ENCODE data around the gene MFRP. TPM values are rescaled to one million over a fixed set of nuclear protein-coding genes. Genes with fewer than 3 reads are reported as not detected.

Gene MFRP
- total and polyA plus RNA-seq, 9 of the 15 experiments (the other 6 are each of a cell fraction or from before 2014, with no cell fraction given): not detected

- TF ChIP-seq DEAF1 (CRISPR knock-in tag; IDR thresholded peaks at IDR 0.05) (no peak), KLF13 (tag; IDR thresholded peaks at IDR 0.05; ENCODE audit: borderline replicate concordance, low read depth) (no peak), RNF2 (IDR thresholded peaks at IDR 0.05) (0 out of 2 replicates have a peak, but pooled peaks have one; percentile 57), HDAC1 (IDR thresholded peaks at IDR 0.05) (peak in 1 of 2 experiments; percentile 57; a peak in 2 of 4 replicates), NFE2 (IDR thresholded peaks at IDR 0.05; ENCODE audit: low read depth) (peak; percentile 32; the same call in 1 of the 2 replicates), MEF2A (IDR thresholded peaks at IDR 0.05; ENCODE audit: control insufficient read depth, low read depth, low read length) (peak; percentile 93), CXXC5 (CRISPR knock-in tag; IDR thresholded peaks at IDR 0.05) (peak; percentile 29; the same call in 1 of the 2 replicates), KAT8 (IDR thresholded peaks at IDR 0.05; ENCODE audit: low read depth) (no peak), DPF2 (IDR thresholded peaks at IDR 0.05) (peak; percentile 53), NFRKB (IDR thresholded peaks at IDR 0.05; ENCODE audit: low read depth) (no peak), HDAC2 (IDR thresholded peaks at IDR 0.05) (0 out of 2 replicates have a peak, but pooled peaks have one; percentile 24), RAD51 (IDR thresholded peaks at IDR 0.05; ENCODE audit: borderline replicate concordance, low read depth) (no peak), ZNF445 (CRISPR knock-in tag; IDR thresholded peaks at IDR 0.05; ENCODE audit: low read depth) (no peak), PURB (CRISPR knock-in tag; IDR thresholded peaks at IDR 0.05; ENCODE audit: low read depth) (no peak), ZNF311 (CRISPR knock-in tag; IDR thresholded peaks at IDR 0.05) (no peak), ZNF785 (CRISPR knock-in tag; IDR thresholded peaks at IDR 0.05) (no peak), MEIS2 (IDR thresholded peaks at IDR 0.05; ENCODE audit: partially characterized antibody) (peak; percentile 94), NRF1 (conservative IDR thresholded peaks at IDR 0.05 in 1 of 2, IDR thresholded peaks at IDR 0.05 in 1 of 2) (peak; percentile 87 to 89), ELF1 (tag; IDR thresholded peaks at IDR 0.05) (no peak), ZNF121 (CRISPR knock-in tag; conservative IDR thresholded peaks at IDR 0.05) (no peak), ZNF561 (CRISPR knock-in tag; conservative IDR thresholded peaks at IDR 0.05) (no peak)
- TF ChIP-seq, protein P1, sequence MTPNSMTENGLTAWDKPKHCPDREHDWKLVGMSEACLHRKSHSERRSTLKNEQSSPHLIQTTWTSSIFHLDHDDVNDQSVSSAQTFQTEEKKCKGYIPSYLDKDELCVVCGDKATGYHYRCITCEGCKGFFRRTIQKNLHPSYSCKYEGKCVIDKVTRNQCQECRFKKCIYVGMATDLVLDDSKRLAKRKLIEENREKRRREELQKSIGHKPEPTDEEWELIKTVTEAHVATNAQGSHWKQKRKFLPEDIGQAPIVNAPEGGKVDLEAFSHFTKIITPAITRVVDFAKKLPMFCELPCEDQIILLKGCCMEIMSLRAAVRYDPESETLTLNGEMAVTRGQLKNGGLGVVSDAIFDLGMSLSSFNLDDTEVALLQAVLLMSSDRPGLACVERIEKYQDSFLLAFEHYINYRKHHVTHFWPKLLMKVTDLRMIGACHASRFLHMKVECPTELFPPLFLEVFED (CRISPR knock-in tag; conservative IDR thresholded peaks at IDR 0.05): no peak
- TF ChIP-seq, protein P2, sequence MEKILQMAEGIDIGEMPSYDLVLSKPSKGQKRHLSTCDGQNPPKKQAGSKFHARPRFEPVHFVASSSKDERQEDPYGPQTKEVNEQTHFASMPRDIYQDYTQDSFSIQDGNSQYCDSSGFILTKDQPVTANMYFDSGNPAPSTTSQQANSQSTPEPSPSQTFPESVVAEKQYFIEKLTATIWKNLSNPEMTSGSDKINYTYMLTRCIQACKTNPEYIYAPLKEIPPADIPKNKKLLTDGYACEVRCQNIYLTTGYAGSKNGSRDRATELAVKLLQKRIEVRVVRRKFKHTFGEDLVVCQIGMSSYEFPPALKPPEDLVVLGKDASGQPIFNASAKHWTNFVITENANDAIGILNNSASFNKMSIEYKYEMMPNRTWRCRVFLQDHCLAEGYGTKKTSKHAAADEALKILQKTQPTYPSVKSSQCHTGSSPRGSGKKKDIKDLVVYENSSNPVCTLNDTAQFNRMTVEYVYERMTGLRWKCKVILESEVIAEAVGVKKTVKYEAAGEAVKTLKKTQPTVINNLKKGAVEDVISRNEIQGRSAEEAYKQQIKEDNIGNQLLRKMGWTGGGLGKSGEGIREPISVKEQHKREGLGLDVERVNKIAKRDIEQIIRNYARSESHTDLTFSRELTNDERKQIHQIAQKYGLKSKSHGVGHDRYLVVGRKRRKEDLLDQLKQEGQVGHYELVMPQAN (IDR thresholded peaks at IDR 0.05; ENCODE audit: borderline replicate concordance): 0 out of 2 replicates have a peak, but pooled peaks have one; percentile 12
Measured at GRCh38 chr11:119361056-119361787, 14.7 kb upstream of the MFRP start (continued).

Data from K562 (cell line).